Measurements from ENCODE around the gene ARHGDIB.

DNA sequence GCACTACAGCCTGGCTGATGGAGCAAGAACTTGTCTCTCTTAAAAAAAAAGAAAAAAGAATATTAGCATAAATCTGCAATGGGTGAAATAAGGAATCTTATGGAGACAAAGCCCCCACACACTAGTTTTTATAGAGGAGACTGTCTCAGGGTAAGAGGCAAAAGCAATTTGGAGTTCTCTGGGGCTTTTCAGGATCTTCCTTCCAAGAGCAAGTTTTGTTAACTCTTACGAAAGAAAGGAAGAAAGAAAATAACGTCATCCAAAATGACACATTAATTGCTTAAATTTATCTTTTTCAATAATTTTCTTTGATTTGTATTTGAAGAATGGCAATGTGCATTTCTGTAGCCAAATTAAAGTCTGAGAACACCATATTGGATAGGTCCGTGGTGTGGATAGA is 15.3 kb upstream of the ARHGDIB start:
- no peak for TF ChIP-seq KLF5 (IDR thresholded peaks at IDR 0.05; ENCODE audit: partially characterized antibody)
- TF ChIP-seq, protein P1, sequence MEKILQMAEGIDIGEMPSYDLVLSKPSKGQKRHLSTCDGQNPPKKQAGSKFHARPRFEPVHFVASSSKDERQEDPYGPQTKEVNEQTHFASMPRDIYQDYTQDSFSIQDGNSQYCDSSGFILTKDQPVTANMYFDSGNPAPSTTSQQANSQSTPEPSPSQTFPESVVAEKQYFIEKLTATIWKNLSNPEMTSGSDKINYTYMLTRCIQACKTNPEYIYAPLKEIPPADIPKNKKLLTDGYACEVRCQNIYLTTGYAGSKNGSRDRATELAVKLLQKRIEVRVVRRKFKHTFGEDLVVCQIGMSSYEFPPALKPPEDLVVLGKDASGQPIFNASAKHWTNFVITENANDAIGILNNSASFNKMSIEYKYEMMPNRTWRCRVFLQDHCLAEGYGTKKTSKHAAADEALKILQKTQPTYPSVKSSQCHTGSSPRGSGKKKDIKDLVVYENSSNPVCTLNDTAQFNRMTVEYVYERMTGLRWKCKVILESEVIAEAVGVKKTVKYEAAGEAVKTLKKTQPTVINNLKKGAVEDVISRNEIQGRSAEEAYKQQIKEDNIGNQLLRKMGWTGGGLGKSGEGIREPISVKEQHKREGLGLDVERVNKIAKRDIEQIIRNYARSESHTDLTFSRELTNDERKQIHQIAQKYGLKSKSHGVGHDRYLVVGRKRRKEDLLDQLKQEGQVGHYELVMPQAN (conservative IDR thresholded peaks at IDR 0.05), result no peak

Measured in GM12878 (cell line).